Vagina (tissue), 2 donors: ENCODE measurements around the gene ZBTB20.

ENCODE experiments used
- POLR2A ChIP-seq, 2 donors: fragments of 450-650 bp; IDR thresholded peaks; one replicate each; pipeline ENCODE4 v1.6.1; 2017; ENCODE audit warnings: antibody characterized with exemption in 2 of 2, mild to moderate bottlenecking in 2 of 2, moderate library complexity in 2 of 2
- POLR2AphosphoS5 ChIP-seq, 2 donors: sonication (generic); formaldehyde crosslinking; IDR thresholded peaks; one replicate each; pipeline ENCODE4 v1.9.0; 2017; ENCODE audit warnings: antibody characterized with exemption in 2 of 2, mild to moderate bottlenecking in 2 of 2, low read depth in 1 of 2; ENCODE audit not compliant: insufficient read depth in 1 of 2
- TF ChIP-seq, protein P1 (sequence below), 3 experiments: fragments of 450-650 bp in 2 of 3; fragments of 200-600 bp in 1 of 3; sonication (generic) in 1 of 3; IDR thresholded peaks; one replicate each; pipeline ENCODE4 v1.5.1; 2017 to 2019; ENCODE audit warnings: antibody characterized with exemption in 3 of 3, mild to moderate bottlenecking in 2 of 3, moderate library complexity in 2 of 3

DNA sequence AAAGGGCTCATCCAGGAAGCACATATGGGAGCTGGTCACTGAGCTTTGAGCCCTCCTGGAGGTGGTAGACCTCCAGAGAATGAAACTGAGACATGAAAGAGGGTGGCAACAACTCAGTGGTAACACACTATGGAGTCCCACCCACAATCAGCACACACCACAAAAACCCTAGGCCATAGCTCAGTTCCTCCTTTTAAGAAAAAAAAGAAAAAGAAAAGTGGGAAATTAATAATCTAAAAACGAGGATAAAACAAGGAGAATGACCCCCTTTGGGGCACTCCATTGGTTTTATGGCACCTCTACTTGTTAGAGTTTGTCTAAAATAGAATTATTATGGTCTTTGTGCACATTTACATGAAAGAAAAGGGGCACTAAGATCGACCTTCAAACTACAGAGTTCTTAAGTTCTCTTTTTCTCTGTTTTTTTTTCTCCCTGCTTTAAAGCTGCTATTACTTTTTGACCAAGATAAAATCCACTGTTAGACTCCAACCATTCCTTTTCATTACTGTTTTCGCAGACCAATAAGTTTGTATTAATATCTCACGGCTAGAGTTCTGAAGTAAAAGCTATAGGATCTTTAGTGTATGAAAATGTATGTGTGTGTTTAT lies 40.2 kb upstream of the ZBTB20 start:
- TF ChIP-seq, protein P1, sequence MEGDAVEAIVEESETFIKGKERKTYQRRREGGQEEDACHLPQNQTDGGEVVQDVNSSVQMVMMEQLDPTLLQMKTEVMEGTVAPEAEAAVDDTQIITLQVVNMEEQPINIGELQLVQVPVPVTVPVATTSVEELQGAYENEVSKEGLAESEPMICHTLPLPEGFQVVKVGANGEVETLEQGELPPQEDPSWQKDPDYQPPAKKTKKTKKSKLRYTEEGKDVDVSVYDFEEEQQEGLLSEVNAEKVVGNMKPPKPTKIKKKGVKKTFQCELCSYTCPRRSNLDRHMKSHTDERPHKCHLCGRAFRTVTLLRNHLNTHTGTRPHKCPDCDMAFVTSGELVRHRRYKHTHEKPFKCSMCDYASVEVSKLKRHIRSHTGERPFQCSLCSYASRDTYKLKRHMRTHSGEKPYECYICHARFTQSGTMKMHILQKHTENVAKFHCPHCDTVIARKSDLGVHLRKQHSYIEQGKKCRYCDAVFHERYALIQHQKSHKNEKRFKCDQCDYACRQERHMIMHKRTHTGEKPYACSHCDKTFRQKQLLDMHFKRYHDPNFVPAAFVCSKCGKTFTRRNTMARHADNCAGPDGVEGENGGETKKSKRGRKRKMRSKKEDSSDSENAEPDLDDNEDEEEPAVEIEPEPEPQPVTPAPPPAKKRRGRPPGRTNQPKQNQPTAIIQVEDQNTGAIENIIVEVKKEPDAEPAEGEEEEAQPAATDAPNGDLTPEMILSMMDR (IDR thresholded peaks at IDR 0.05): no peak
- TF ChIP-seq POLR2A (IDR thresholded peaks at IDR 0.05): no peak
- TF ChIP-seq POLR2AphosphoS5 (IDR thresholded peaks at IDR 0.05; ENCODE audit: insufficient read depth in 1 of 2, low read depth in 1 of 2): no peak
